Gastroesophageal sphincter (tissue), 4 donors: ENCODE measurements around the gene ARFGAP2. TPM values are rescaled to one million over a fixed set of nuclear protein-coding genes. Genes with fewer than 3 reads are reported as not detected.
"Not testable (repeated sequence)": the region's sequence is repeated elsewhere in the genome, so short reads cannot be mapped to it uniquely, and the experiment has no call there.

Experiments used
- ATAC-seq: fragments of 150-250 bp; one replicate; pipeline ENCODE4 v1.9.1; 2016; ENCODE audit warnings: mild to moderate bottlenecking, moderate library complexity
- H3K27ac ChIP-seq, 4 donors: fragments of 200-600 bp; sonication (generic) in 3 of 4; 1 replicate in 3 of 4; 2 replicates in 1 of 4; pipeline ENCODE4 v1.5.1; 2016 to 2019
- H3K27me3 ChIP-seq: fragments of 200-600 bp; sonication (generic); one replicate; pipeline ENCODE4 v1.5.1; 2019
- H3K36me3 ChIP-seq, 2 donors: fragments of 200-600 bp; sonication (generic); one replicate each; pipeline ENCODE4 v1.5.1; 2019; ENCODE audit warnings: control low read depth in 1 of 2
- H3K4me1 ChIP-seq, 3 donors: fragments of 200-600 bp; sonication (generic); 1 replicate in 2 of 3; 2 replicates in 1 of 3; pipeline ENCODE4 v1.5.1; 2016 to 2019; ENCODE audit warnings: control low read depth in 2 of 3
- H3K4me3 ChIP-seq, 2 donors: fragments of 200-600 bp; sonication (generic); one replicate each; pipeline ENCODE4 v1.5.1; 2019; ENCODE audit warnings: mild to moderate bottlenecking in 1 of 2, moderate library complexity in 1 of 2
- H3K9me3 ChIP-seq, 3 donors: fragments of 200-600 bp; sonication (generic); one replicate each; pipeline ENCODE4 v1.5.1; 2017 to 2019; ENCODE audit warnings: control low read depth in 2 of 3
- CTCF ChIP-seq, 4 experiments: fragments of 200-600 bp in 2 of 4; fragments of 450-650 bp in 2 of 4; sonication (generic) in 1 of 4; IDR thresholded peaks; one replicate each; pipeline ENCODE4 v1.5.1; 2017 to 2019; ENCODE audit warnings: antibody characterized with exemption in 4 of 4, mild to moderate bottlenecking in 2 of 4, moderate library complexity in 2 of 4
- EP300 ChIP-seq: sonication (generic); formaldehyde crosslinking; IDR thresholded peaks from one replicate; pipeline ENCODE4 v1.6.1; 2017; ENCODE audit warnings: antibody characterized with exemption, mild to moderate bottlenecking
- POLR2A ChIP-seq, 2 donors: fragments of 450-650 bp; IDR thresholded peaks; one replicate each; pipeline ENCODE4 v1.6.1; 2017; ENCODE audit warnings: antibody characterized with exemption in 2 of 2, mild to moderate bottlenecking in 2 of 2, moderate library complexity in 1 of 2
- POLR2AphosphoS5 ChIP-seq: sonication (generic); formaldehyde crosslinking; IDR thresholded peaks from one replicate; pipeline ENCODE4 v1.6.1; 2017; ENCODE audit warnings: antibody characterized with exemption
- WGBS, 2 donors: methylation state at CpG; one replicate each; pipeline ENCODE4 v1.1.5; 2018; ENCODE audit warnings: low coverage in 1 of 2; 5-methylcytosine and 5-hydroxymethylcytosine counted together
- total RNA-seq, 4 donors: library from RNA; depleted of rRNA; stranded (reverse); fragments of >200 nt; gene quantifications; one replicate each; pipeline ENCODE4 v1.1.0, GENCODE V29; 2016

ARFGAP2 gene
- total RNA-seq, 4 donors from 2014 or later = 127 to 223 (median 198) TPM

GRCh38 chr11:47208628-47209027, 31.9 kb upstream of the ARFGAP2 start:
- H3K36me3 ChIP-seq = no peaks in the 10 kb centered on the region
- peaks cover 0 to 3% (median 0%) of the 10 kb centered on the region in 3 donors for H3K4me1 ChIP-seq
- H3K9me3 ChIP-seq = no peaks in the 10 kb centered on the region
- no peak overlapping the region for H3K4me3 ChIP-seq
- H3K27me3 ChIP-seq = no peaks in the 10 kb centered on the region
- H3K27ac ChIP-seq = no peak overlapping the region
- ATAC-seq = no peak
- 83 to 100% methylated on average over 3 to 4 of the region's 5 CpGs for WGBS, 2 donors
- TF ChIP-seq POLR2AphosphoS5 (no peak), CTCF (IDR thresholded peaks at IDR 0.05) (no peak), EP300 (no peak), POLR2A (IDR thresholded peaks at IDR 0.05) (no peak)

- not testable (repeated sequence) for ATAC-seq
Measured at GRCh38 chr11:47208008-47208552, 31.4 kb upstream of the ARFGAP2 start.

GRCh38 chr11:47207459-47207858, 30.8 kb upstream of the ARFGAP2 start:
- H3K4me1 ChIP-seq = no peaks in the 10 kb centered on the region
- no peaks in the 10 kb centered on the region for H3K36me3 ChIP-seq
- ATAC-seq = no peak
- 73 to 83% methylated on average over 4 to 6 of the region's 6 CpGs for WGBS, 2 donors
- no peak overlapping the region for H3K4me3 ChIP-seq
- TF ChIP-seq CTCF (IDR thresholded peaks at IDR 0.05) (no peak), POLR2A (IDR thresholded peaks at IDR 0.05) (no peak), EP300 (no peak), POLR2AphosphoS5 (no peak)
- H3K27ac ChIP-seq = no peak overlapping the region
- no peaks in the 10 kb centered on the region for H3K9me3 ChIP-seq
- no peaks in the 10 kb centered on the region for H3K27me3 ChIP-seq

More at GRCh38 chr11:47208008-47208552, 31.4 kb upstream of the ARFGAP2 start:
- 80 to 90% methylated on average over 1 to 10 of the region's 13 CpGs for WGBS, 2 donors
- H3K27ac ChIP-seq, H3K9me3 ChIP-seq, H3K36me3 ChIP-seq, H3K4me3 ChIP-seq, H3K27me3 ChIP-seq, H3K4me1 ChIP-seq: not testable (repeated sequence)

- ATAC-seq = not testable (repeated sequence)
- 83 to 100% methylated on average over 3 of the region's 5 CpGs for WGBS, 2 donors
Measured at GRCh38 chr11:47206577-47206976, 29.9 kb upstream of the ARFGAP2 start.

GRCh38 chr11:47204637-47204989, 27.9 kb upstream of the ARFGAP2 start:
- no peaks in the 10 kb centered on the region for H3K27me3 ChIP-seq
- peak overlapping the region in 1 of 4 donors; percentile 3 for H3K27ac ChIP-seq
- WGBS, 2 donors = 0 to 50% methylated on average over 1 to 2 of the region's 2 CpGs
- H3K36me3 ChIP-seq = no peaks in the 10 kb centered on the region
- no peak for TF ChIP-seq EP300
- TF ChIP-seq POLR2A (IDR thresholded peaks at IDR 0.05) = no peak
- no peak for TF ChIP-seq CTCF (IDR thresholded peaks at IDR 0.05)
- H3K9me3 ChIP-seq = no peaks in the 10 kb centered on the region
- no peak overlapping the region for H3K4me3 ChIP-seq
- no peaks in the 10 kb centered on the region for H3K4me1 ChIP-seq
- ATAC-seq = no peak

More at GRCh38 chr11:47206577-47206976, 29.9 kb upstream of the ARFGAP2 start:
- H3K27ac ChIP-seq, H3K4me1 ChIP-seq, H3K36me3 ChIP-seq, H3K4me3 ChIP-seq, H3K27me3 ChIP-seq, H3K9me3 ChIP-seq: not testable (repeated sequence)

GRCh38 chr11:47202576-47202975, 25.9 kb upstream of the ARFGAP2 start:
- no peak overlapping the region for H3K27ac ChIP-seq
- H3K4me3 ChIP-seq = no peak overlapping the region
- H3K27me3 ChIP-seq = no peaks in the 10 kb centered on the region
- no peaks in the 10 kb centered on the region for H3K36me3 ChIP-seq
- no peaks in the 10 kb centered on the region for H3K4me1 ChIP-seq
- 77 to 92% methylated on average over 5 of the region's 5 CpGs for WGBS, 2 donors
- no peak for ATAC-seq
- H3K9me3 ChIP-seq = no peaks in the 10 kb centered on the region
- TF ChIP-seq EP300 (no peak), CTCF (IDR thresholded peaks at IDR 0.05) (no peak), POLR2A (IDR thresholded peaks at IDR 0.05) (no peak), POLR2AphosphoS5 (no peak)
